ENCODE results near the gene SNX6.

The SNX6 gene

DNA sequence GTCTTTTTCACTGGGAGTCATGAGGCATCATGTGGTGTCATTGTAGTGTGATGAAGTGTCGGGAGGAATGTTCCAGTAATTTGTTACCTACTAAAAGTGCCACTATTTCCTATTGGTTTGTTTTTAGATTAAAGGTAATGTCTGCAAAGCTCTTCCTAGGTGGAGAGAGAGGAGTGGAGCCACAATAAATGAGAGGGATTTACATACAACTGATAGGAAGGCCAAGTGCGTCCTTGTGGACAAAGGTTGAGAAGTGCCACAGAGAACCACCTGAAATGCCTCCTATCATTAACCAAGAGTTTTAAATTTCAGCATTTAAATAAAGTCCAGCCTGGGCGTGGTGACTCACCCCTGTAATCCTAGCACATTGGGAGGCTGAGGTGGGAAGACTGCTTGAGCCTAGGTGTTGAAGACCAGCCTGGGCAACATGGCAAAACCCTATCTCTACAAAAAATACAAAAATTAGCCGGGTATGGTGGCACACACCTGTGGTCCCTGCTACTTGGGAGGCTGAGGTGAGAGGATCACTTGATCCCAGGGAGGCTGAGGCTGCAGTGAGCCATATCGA, 2.5 kb upstream of the SNX6 start:
- Histone ChIP-seq H3K27ac (no peak overlapping the region), H3K4me1 (peaks cover 0 to 20% (median 10%) of the 10 kb centered on the region in 4 donors), H3K36me3 (no peaks in the 10 kb centered on the region), H3K9me3 (no peaks in the 10 kb centered on the region), H3K4me3 (no peak overlapping the region), H3K27me3 (no peaks in the 10 kb centered on the region)
- intact Hi-C loops (cut with DNase I; ENCODE audit: low total_unique reads): no loop called here
- no peak for DNase-seq
- TF ChIP-seq, protein P1, sequence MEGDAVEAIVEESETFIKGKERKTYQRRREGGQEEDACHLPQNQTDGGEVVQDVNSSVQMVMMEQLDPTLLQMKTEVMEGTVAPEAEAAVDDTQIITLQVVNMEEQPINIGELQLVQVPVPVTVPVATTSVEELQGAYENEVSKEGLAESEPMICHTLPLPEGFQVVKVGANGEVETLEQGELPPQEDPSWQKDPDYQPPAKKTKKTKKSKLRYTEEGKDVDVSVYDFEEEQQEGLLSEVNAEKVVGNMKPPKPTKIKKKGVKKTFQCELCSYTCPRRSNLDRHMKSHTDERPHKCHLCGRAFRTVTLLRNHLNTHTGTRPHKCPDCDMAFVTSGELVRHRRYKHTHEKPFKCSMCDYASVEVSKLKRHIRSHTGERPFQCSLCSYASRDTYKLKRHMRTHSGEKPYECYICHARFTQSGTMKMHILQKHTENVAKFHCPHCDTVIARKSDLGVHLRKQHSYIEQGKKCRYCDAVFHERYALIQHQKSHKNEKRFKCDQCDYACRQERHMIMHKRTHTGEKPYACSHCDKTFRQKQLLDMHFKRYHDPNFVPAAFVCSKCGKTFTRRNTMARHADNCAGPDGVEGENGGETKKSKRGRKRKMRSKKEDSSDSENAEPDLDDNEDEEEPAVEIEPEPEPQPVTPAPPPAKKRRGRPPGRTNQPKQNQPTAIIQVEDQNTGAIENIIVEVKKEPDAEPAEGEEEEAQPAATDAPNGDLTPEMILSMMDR (IDR thresholded peaks at IDR 0.05): no peak

DNA sequence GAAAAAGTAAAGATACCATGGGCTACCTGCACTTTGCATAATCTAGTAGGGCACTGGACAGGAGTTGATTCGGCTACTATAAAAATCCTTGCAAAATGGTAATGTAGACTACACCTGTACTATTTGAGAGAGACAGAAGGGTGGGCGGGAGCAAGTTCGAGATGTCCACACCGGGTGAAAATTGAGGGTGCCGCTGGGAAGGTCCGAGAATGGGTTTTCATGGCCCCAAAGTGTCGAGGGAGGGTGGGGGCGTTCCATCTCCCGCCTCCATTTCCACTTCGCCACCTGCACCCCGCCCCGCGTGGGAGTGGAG, 648 bp downstream of the SNX6 start:
- TF ChIP-seq, protein P1 (IDR thresholded peaks at IDR 0.05): no peak
- peaks cover 0 to 34% (median 11%) of the 10 kb centered on the region in 4 donors for H3K4me1 ChIP-seq
- DNase-seq: no peak
- H3K36me3 ChIP-seq: peaks cover 0 to 10% (median 0%) of the 10 kb centered on the region in 3 donors
- no peaks in the 10 kb centered on the region for H3K9me3 ChIP-seq
- peak overlapping the region; percentile 88 to 96 for H3K27ac ChIP-seq
- H3K27me3 ChIP-seq: no peaks in the 10 kb centered on the region
- peak overlapping the region; percentile 67 to 97 for H3K4me3 ChIP-seq
- intact Hi-C loops (cut with DNase I; ENCODE audit: low total_unique reads): loop anchor here (10.0 kb wide), 1 partner anchor 94 kb away; the partner anchor contains the start of gene EAPP

GRCh38 chr14:34628681-34629135, 1.2 kb downstream of the SNX6 start:
- Histone ChIP-seq H3K9me3 (no peaks in the 10 kb centered on the region), H3K4me1 (peaks cover 0 to 34% (median 13%) of the 10 kb centered on the region in 4 donors), H3K4me3 (peak overlapping the region; percentile 67 to 97), H3K27ac (peak overlapping the region in 1 of 2 donors; percentile 96), H3K36me3 (peaks cover 0 to 13% (median 0%) of the 10 kb centered on the region in 3 donors), H3K27me3 (no peaks in the 10 kb centered on the region)
- TF ChIP-seq, protein P1 (IDR thresholded peaks at IDR 0.05): no peak
- DNase-seq: no peak
- intact Hi-C loops (cut with DNase I; ENCODE audit: low total_unique reads): loop anchor here (10.0 kb wide), 1 partner anchor 94 kb away; the partner anchor contains the start of gene EAPP

DNA sequence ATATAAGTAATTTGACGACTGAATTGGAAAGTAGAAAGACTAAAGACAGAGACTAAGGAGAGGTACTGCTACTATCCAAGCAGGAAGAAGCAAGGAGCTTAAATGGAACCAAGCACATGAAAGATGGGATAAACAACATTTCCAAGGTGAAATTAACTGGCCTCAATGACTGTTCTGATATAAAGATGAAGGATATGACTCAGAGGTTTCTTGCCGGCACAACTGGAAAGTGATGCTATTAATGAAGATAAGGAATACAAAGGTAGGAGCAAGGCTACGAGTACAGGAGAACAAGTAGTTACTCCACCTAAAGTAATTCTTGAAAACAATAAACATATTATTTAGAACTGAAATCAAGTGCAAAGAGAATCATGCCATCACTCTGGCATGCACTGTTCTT, 6.4 kb downstream of the SNX6 start:
- no peak for DNase-seq

GRCh38 chr14:34620839-34621238, 9.1 kb downstream of the SNX6 start:
- TF ChIP-seq, protein P1 (IDR thresholded peaks at IDR 0.05): no peak
- H3K9me3 ChIP-seq: no peaks in the 10 kb centered on the region
- H3K27ac ChIP-seq: no peak overlapping the region
- DNase-seq: no peak
- intact Hi-C loops (cut with DNase I; ENCODE audit: low total_unique reads): loop anchor here (10.0 kb wide), 1 partner anchor 86 kb away; the partner anchor contains the start of gene EAPP
- no peak overlapping the region for H3K4me3 ChIP-seq
- H3K36me3 ChIP-seq: peaks cover 0 to 68% (median 6%) of the 10 kb centered on the region in 3 donors
- no peaks in the 10 kb centered on the region for H3K27me3 ChIP-seq
- H3K4me1 ChIP-seq: peaks cover 0 to 18% (median 4%) of the 10 kb centered on the region in 4 donors

More for the DNA sequence above, 6.4 kb downstream of the SNX6 start:
- Histone ChIP-seq H3K4me3 (no peak overlapping the region), H3K9me3 (no peaks in the 10 kb centered on the region), H3K4me1 (peaks cover 0 to 38% (median 10%) of the 10 kb centered on the region in 4 donors), H3K27me3 (no peaks in the 10 kb centered on the region), H3K27ac (no peak overlapping the region), H3K36me3 (peaks cover 0 to 45% (median 0%) of the 10 kb centered on the region in 3 donors)
- intact Hi-C loops (cut with DNase I; ENCODE audit: low total_unique reads): loop anchor here (10.0 kb wide), 1 partner anchor 89 kb away; the partner anchor contains the start of gene EAPP
- TF ChIP-seq, protein P1 (IDR thresholded peaks at IDR 0.05): no peak
